ENCODE data around the gene KRT12.

GRCh38 chr17:40854175-40854814 is 12.7 kb downstream of the KRT12 start:
- no peak for TF ChIP-seq CTCF (IDR thresholded peaks at IDR 0.05 in 2 of 3, conservative IDR thresholded peaks at IDR 0.05 in 1 of 3; ENCODE audit: insufficient read depth in 2 of 3, low read depth in 1 of 3, low read length in 3 of 3)
- TF ChIP-seq MAFK (IDR thresholded peaks at IDR 0.05; ENCODE audit: low read length), result no peak; the same call in 1 of the 2 replicates
- no peak for TF ChIP-seq HNRNPLL (IDR thresholded peaks at IDR 0.05; ENCODE audit: low read depth, low read length, poor library complexity, severe bottlenecking)
- TF ChIP-seq STAT5A (IDR thresholded peaks at IDR 0.05; ENCODE audit: borderline replicate concordance, low read length), result peak; percentile 47
